DOHH2 (cell line): ENCODE results near the gene MKRN2OS.

ENCODE experiments used
- EZH2phosphoT487 ChIP-seq: fragments of 200-600 bp; sonication (generic); IDR thresholded peaks from 2 replicates; pipeline ENCODE4 v1.6.1; 2017; ENCODE audit warnings: borderline replicate concordance, mild to moderate bottlenecking, antibody characterized with exemption, low read length, moderate library complexity, mixed read lengths
- TF ChIP-seq, protein P1 (sequence below): fragments of 200-600 bp; sonication (generic); IDR thresholded peaks from one replicate; pipeline ENCODE4 v1.5.1; 2014; ENCODE audit warnings: antibody characterized with exemption, mild to moderate bottlenecking, low read depth, low read length; ENCODE audit not compliant: poor library complexity, severe bottlenecking

- TF ChIP-seq, protein P1, sequence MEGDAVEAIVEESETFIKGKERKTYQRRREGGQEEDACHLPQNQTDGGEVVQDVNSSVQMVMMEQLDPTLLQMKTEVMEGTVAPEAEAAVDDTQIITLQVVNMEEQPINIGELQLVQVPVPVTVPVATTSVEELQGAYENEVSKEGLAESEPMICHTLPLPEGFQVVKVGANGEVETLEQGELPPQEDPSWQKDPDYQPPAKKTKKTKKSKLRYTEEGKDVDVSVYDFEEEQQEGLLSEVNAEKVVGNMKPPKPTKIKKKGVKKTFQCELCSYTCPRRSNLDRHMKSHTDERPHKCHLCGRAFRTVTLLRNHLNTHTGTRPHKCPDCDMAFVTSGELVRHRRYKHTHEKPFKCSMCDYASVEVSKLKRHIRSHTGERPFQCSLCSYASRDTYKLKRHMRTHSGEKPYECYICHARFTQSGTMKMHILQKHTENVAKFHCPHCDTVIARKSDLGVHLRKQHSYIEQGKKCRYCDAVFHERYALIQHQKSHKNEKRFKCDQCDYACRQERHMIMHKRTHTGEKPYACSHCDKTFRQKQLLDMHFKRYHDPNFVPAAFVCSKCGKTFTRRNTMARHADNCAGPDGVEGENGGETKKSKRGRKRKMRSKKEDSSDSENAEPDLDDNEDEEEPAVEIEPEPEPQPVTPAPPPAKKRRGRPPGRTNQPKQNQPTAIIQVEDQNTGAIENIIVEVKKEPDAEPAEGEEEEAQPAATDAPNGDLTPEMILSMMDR: no peak
- no peak for TF ChIP-seq EZH2phosphoT487
Observed at GRCh38 chr3:12536423-12536822, 8.9 kb downstream of the MKRN2OS start.
